ENCODE measurements around the gene ABCA5.

ABCA5 gene

GRCh38 chr17:69239611-69240600 is 87.0 kb downstream of the ABCA5 start:
- TF ChIP-seq RAD21 (IDR thresholded peaks at IDR 0.05; ENCODE audit: low read depth) = no peak
- TF ChIP-seq NFIC (IDR thresholded peaks at IDR 0.05) = no peak
- TF ChIP-seq FOXM1 (IDR thresholded peaks at IDR 0.05; ENCODE audit: borderline replicate concordance, low read depth) = no peak
- no peak for TF ChIP-seq TEAD4 (IDR thresholded peaks at IDR 0.05)
- no peak for TF ChIP-seq TCF12 (IDR thresholded peaks at IDR 0.05; ENCODE audit: low read depth)
- no peak for TF ChIP-seq USF1 (IDR thresholded peaks at IDR 0.05)
- TF ChIP-seq MAX (IDR thresholded peaks at IDR 0.05) = no peak
- TF ChIP-seq EGR1 (IDR thresholded peaks at IDR 0.05) = no peak
- no peak for TF ChIP-seq EP300 (IDR thresholded peaks at IDR 0.05; ENCODE audit: borderline replicate concordance)
- no peak for TF ChIP-seq YY1 (IDR thresholded peaks at IDR 0.05; ENCODE audit: low read depth)
- TF ChIP-seq CREB1 (IDR thresholded peaks at IDR 0.05; ENCODE audit: low read depth) = no peak
- TF ChIP-seq REST (IDR thresholded peaks at IDR 0.05; ENCODE audit: low read depth) = no peak
- TF ChIP-seq CEBPB (IDR thresholded peaks at IDR 0.05) = no peak
- TF ChIP-seq ZBTB7A (IDR thresholded peaks at IDR 0.05; ENCODE audit: low read depth) = no peak

- TF ChIP-seq RAD21 (IDR thresholded peaks at IDR 0.05; ENCODE audit: low read depth) (no peak), EGR1 (IDR thresholded peaks at IDR 0.05) (no peak), TCF12 (IDR thresholded peaks at IDR 0.05; ENCODE audit: low read depth) (no peak), REST (IDR thresholded peaks at IDR 0.05; ENCODE audit: low read depth) (no peak), FOXM1 (IDR thresholded peaks at IDR 0.05; ENCODE audit: borderline replicate concordance, low read depth) (no peak)
Measured at GRCh38 chr17:69236946-69237345, 90.0 kb downstream of the ABCA5 start.

- TF ChIP-seq TCF12 (IDR thresholded peaks at IDR 0.05; ENCODE audit: low read depth) = no peak
- no peak for TF ChIP-seq ZBTB7A (IDR thresholded peaks at IDR 0.05; ENCODE audit: low read depth)
- TF ChIP-seq USF1 (IDR thresholded peaks at IDR 0.05) = no peak
- no peak for TF ChIP-seq RAD21 (IDR thresholded peaks at IDR 0.05; ENCODE audit: low read depth)
- TF ChIP-seq CEBPB (IDR thresholded peaks at IDR 0.05) = no peak
- no peak for TF ChIP-seq TEAD4 (IDR thresholded peaks at IDR 0.05)
- TF ChIP-seq TAF1 (IDR thresholded peaks at IDR 0.05; ENCODE audit: low read depth) = no peak
- TF ChIP-seq MAX (IDR thresholded peaks at IDR 0.05) = no peak
- no peak for TF ChIP-seq EGR1 (IDR thresholded peaks at IDR 0.05)
- TF ChIP-seq CREB1 (IDR thresholded peaks at IDR 0.05; ENCODE audit: low read depth) = no peak
- no peak for TF ChIP-seq NFIC (IDR thresholded peaks at IDR 0.05)
Measured at GRCh38 chr17:69236464-69236863, 90.5 kb downstream of the ABCA5 start.

GRCh38 chr17:69235338-69236058 is 91.4 kb downstream of the ABCA5 start:
- TF ChIP-seq TCF12 (IDR thresholded peaks at IDR 0.05; ENCODE audit: low read depth) = no peak
- no peak for TF ChIP-seq EGR1 (IDR thresholded peaks at IDR 0.05)
- TF ChIP-seq RAD21 (IDR thresholded peaks at IDR 0.05; ENCODE audit: low read depth) = peak; percentile 89
- TF ChIP-seq YY1 (IDR thresholded peaks at IDR 0.05; ENCODE audit: low read depth) = no peak

GRCh38 chr17:69232650-69233049 is 94.3 kb downstream of the ABCA5 start:
- no peak for TF ChIP-seq TCF12 (IDR thresholded peaks at IDR 0.05; ENCODE audit: low read depth)
- TF ChIP-seq MAX (IDR thresholded peaks at IDR 0.05) = no peak
- no peak for TF ChIP-seq TAF1 (IDR thresholded peaks at IDR 0.05; ENCODE audit: low read depth)
- TF ChIP-seq RAD21 (IDR thresholded peaks at IDR 0.05; ENCODE audit: low read depth) = no peak
- TF ChIP-seq TEAD4 (IDR thresholded peaks at IDR 0.05) = no peak
- no peak for TF ChIP-seq YY1 (IDR thresholded peaks at IDR 0.05; ENCODE audit: low read depth)
- no peak for TF ChIP-seq FOXM1 (IDR thresholded peaks at IDR 0.05; ENCODE audit: borderline replicate concordance, low read depth)
- no peak for TF ChIP-seq ZBTB7A (IDR thresholded peaks at IDR 0.05; ENCODE audit: low read depth)
- TF ChIP-seq USF1 (IDR thresholded peaks at IDR 0.05) = no peak
- TF ChIP-seq CEBPB (IDR thresholded peaks at IDR 0.05) = no peak
- no peak for TF ChIP-seq REST (IDR thresholded peaks at IDR 0.05; ENCODE audit: low read depth)
- TF ChIP-seq CREB1 (IDR thresholded peaks at IDR 0.05; ENCODE audit: low read depth) = no peak
- TF ChIP-seq NFIC (IDR thresholded peaks at IDR 0.05) = no peak
